NCI-H2029 (cell line): ENCODE results near the gene TRABD2B.

ENCODE experiments used
- DNase-seq: peaks from one replicate; lab custom pipeline; 2025; lab: John Stamatoyannopoulos, UW

Gene TRABD2B

GRCh38 chr1:47935856-47936255 lies 61.3 kb downstream of the TRABD2B start:
- DNase-seq = no peak

DNA sequence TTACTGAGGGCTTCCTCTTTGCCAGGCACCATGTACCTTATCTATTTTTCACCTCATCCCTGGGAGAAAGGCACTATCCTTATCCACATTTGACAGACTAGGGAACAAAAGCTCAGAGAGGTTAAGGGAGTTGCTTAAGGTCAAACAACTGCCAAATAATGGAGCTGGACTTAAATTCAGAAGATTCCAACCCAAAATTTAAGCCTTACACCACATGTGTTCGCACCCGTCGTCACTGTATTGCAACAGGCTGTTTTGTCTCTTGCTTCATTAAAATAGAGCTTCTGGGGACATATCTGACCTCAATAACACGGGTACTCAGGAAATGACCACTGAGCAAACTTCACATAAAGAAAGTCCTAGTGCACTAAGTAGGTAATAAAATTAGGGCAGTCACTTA lies 62.0 kb downstream of the TRABD2B start:
- no peak for DNase-seq

- DNase-seq = no peak
These were observed 62.9 kb downstream of the TRABD2B start for GRCh38 chr1:47934243-47934805.

GRCh38 chr1:47932743-47933142 lies 64.4 kb downstream of the TRABD2B start:
- DNase-seq = no peak

GRCh38 chr1:47931395-47931794 lies 65.8 kb downstream of the TRABD2B start:
- peak; percentile 92 for DNase-seq

GRCh38 chr1:47930210-47930840 lies 66.9 kb downstream of the TRABD2B start:
- no peak for DNase-seq

GRCh38 chr1:47927165-47927564 lies 70.0 kb downstream of the TRABD2B start:
- DNase-seq = no peak

DNA sequence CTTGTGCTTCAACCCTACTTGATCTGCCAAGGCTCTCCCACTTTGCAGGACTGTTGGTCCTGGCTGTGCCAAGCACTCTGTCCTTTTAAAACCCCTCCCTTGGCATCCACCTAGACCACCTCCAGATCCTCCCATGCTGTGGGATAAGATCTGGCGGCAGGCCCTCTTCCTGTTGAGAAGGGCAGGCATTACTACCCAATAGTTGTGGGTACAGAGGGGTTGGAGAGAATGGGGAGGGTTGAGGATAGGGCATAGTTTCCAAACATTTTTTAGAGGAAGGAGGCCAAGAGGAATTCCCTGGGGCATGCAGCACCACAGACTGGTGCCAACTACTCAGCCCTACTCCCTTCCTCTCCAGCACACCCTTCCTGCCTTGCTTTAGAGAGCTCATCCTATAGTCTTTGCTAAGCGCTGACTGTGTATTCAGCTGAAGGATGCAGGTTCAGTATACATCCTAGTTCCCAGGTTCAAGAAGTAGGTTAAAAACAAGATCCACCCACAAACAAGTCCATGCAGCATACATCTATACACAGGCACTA lies 70.7 kb downstream of the TRABD2B start:
- no peak for DNase-seq

DNA sequence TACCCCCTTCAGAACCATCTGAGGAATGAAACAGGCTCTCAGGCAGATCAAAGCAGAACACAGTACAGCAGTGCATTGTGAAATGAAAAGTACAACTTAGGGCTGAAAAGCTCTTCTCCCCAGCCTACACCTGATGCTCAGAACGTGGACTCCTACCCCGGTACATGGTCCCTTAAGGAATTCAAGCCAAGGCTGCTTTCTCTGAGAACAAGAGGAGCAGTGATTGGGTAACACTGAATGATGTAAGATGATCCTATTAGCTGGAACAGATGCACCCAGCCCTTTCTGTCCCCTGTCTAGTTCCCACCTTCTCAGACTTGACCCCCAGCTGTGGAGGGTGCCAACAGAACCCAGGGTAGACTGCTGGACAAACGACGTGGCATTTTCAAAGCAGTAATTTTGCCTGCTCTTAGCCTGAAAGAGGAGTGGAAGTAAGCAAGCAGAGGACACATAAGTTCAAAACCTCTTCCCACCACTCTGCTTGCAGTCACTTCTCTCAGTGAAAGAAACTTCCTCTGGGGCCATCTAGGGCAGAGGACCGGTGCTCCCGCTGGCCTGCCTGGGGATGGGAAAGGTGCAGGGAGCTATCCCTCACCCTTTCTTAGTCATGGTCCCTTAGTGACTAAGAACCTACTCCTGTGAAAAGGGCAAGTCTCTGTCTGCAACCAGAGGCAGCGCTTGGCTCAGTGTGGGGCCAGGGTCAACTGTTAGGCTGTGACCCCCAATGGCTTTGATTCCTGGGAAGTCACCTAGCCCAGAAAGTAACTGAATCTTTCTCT lies 72.7 kb downstream of the TRABD2B start:
- no peak for DNase-seq

DNA sequence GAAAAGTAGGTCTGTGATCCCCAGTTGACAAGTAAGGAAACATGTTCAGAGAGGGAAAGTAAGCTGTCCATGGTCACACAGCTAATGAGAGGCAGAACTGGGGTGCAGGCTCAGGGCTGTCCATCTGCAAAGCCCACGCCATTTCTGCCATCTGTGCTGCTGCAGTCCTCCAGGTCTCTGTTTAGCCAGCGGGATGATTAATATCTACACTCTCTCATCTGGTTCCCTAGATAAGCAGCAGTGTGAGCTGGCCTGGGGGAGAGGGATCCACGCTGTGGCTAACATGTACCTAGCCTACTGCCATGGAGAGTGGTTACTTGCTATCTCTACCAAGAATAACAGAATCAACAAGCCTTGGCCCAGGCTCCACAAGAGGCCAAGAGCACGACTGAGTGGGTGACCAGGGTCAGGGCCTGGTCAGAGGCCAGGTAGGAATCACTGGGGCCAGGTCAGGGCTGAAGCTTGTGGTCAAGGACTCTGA lies 75.2 kb downstream of the TRABD2B start:
- DNase-seq = no peak

DNA sequence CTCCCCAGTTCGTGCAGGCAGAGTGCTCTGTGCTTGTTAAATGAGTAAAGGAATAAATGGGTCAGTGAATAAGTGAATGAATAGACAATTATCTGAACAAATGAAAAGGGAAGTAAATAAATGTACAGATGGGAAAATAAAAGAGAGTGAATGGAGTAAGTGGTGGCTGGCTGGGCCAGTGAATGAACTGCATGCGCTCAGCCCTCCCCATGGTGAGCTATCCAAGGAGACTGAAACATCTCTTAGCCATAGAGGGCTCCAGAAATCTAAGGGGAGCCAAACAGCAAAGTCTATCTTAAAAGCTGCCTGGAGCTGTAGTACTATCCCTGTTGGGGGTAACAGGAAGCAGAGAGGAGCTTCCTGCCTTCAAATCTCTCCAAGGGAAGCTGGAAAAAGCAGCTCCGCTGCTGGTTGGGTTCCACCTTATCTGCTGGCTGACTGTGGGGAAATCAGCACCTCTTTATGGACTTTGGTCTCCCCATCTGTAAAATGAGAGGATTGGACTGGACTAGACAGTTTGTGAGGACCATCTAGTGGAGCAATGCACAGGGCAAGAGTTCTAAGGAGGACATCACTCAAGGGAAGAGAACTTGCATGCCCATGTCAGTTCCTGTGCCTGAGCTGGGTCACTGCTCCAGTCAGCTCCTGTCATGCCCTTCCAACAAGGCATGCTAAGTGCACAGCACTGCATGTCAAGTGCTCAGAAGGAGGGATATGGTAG lies 77.9 kb downstream of the TRABD2B start:
- no peak for DNase-seq

- no peak for DNase-seq
These were observed 78.8 kb downstream of the TRABD2B start for GRCh38 chr1:47918257-47918867.

- DNase-seq = no peak
These were observed 79.5 kb downstream of the TRABD2B start for GRCh38 chr1:47917687-47918086.

- no peak for DNase-seq
These were observed 81.4 kb downstream of the TRABD2B start for GRCh38 chr1:47915677-47916353.

DNA sequence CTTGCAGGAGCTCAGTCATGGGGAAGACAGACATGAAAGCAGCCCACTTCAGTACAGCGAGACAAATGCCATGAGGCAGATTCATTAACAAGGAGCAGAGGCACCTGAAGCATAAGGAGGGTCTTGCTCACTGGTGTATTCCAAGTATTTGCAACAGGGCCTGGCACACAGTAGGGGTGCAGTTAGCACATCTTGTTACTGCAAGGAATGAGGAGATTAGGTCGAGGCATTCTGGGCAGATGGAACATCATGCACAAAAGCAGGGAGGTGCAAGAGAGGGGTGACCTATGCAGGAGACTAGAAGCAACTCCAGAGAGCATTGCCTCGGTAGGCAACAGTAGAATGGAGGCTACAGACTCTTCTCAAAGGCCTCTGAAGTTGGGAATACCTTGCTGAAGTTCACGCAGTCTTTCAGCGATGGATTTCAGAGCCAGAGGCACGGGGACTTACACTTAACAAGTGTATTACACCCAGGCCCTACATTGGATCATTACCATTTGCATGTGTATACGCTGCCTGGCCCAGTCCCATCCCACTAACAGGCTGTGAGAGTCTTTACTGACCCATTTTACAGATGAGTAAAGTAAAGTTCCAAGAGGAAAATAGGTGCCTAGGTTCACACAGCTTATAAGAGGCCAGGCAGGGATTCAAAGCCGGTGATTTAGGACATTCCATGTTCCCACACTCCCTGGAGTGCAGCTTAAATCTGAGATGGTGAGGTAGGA lies 82.1 kb downstream of the TRABD2B start:
- DNase-seq = no peak

DNA sequence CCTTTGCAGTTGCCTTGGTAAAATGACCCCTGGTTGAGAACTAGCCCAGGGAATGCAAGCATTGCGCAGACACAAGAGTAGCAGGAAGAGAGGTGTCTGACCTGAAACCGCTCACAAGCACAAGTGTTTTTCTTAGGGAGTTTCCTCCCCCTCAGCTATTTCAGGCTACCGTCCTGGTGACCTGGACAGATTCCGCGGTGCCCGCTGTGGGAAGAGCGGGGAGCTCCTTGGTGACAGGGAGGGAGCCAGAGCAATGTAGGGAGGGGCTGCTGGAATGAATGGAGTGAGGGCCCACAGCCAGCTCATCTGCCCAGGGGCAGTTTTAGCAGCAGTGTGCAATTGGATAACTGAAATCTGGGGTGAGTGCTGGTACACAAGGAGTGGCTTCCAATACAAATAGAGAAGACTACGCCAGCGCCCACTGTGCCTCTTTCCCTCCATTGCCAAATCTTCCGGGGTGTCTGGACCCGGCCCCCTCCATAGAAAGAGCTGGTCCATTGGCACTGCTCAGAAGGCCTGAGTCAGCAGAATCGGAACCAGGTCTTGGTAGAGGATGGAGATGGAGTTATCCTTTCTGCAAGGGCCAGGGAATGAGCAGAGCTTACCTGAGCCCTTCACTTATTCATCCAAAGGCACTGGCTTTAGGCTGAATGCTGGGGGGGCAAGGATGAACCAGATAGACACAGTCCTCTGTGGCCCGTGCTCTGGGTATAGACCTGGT lies 82.8 kb downstream of the TRABD2B start:
- no peak for DNase-seq

DNA sequence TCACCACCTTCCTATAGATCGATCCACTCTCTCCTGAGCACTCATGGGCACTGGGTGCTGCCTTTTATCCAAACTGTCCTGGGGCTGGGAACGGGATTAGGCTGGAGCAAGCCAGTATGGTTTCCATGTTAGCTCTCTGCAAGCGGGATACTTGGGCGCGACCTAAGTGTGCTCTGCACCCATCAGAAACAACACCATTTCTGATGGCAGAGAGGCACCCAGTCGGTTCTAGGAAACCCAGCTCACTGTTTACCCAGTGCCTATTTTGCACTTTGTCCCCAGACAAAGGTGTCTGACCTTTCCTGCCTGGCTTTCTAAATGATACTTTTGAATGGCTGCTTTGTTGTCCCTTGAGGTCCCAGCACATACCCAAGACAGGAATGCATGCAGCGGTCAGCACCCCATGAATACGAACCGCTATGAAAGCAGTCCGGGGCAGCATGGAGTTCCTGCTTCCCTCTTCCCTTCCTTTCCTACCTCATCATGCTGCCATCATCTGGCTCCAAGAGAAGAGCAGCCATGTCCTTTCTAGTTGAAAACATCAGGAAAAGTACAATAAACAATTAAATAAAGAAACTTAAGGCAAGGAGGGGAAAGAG lies 83.9 kb downstream of the TRABD2B start:
- no peak for DNase-seq

GRCh38 chr1:47912756-47913155 lies 84.4 kb downstream of the TRABD2B start:
- no peak for DNase-seq

DNA sequence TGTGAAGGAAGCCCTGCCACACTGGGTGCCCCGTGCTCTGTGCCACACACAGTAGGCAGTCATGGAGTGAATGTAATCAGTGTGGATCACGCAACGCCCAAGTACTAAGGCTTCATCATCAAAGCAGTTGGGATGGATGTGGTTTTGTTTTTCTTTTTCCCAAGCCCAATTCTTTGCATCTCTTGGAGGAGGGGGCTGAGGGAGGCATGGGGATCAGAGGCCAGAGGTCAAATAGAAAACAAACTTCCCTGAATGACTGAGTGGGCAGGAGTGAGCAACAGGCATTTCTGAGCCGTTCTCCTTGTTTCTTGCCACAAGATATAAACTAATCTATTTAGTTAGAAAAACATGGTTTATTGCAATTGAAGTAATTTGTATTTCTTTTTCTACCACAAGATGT lies 85.3 kb downstream of the TRABD2B start:
- DNase-seq = no peak

GRCh38 chr1:47911424-47911823 lies 85.8 kb downstream of the TRABD2B start:
- no peak for DNase-seq
